ENCODE measurements around the gene FBXO36.
"Not testable (repeated sequence)": the region's sequence is repeated elsewhere in the genome, so short reads cannot be mapped to it uniquely, and the experiment has no call there.

Gene FBXO36

GRCh38 chr2:229910832-229911412 is 11.4 kb upstream of the FBXO36 start:
- no peak for DNase-seq (ENCODE audit: low read depth)

- no peak for DNase-seq (ENCODE audit: low read depth)
Observed at GRCh38 chr2:229914171-229914570, 8.1 kb upstream of the FBXO36 start.

GRCh38 chr2:229917793-229918192 is 4.5 kb upstream of the FBXO36 start:
- DNase-seq (ENCODE audit: low read depth): no peak

- no peak for DNase-seq (ENCODE audit: low read depth)
Observed at GRCh38 chr2:229920011-229920641, 2.2 kb upstream of the FBXO36 start.

- DNase-seq (ENCODE audit: low read depth): peak; percentile 54
Observed at GRCh38 chr2:229921101-229921891, 1.0 kb upstream of the FBXO36 start.

- peak; percentile 76 for DNase-seq (ENCODE audit: low read depth)
Observed at GRCh38 chr2:229921892-229922448, 333 bp upstream of the FBXO36 start, which contains the start of gene TRIP12. Gene TRIP12 (minus strand): TSS chr2:229922009. CDS start chr2:229880079, 41,930 bp downstream.

- DNase-seq (ENCODE audit: low read depth): not testable (repeated sequence)
Observed at GRCh38 chr2:229924541-229924940, 2.2 kb downstream of the FBXO36 start.

- no peak for DNase-seq (ENCODE audit: low read depth)
Observed at GRCh38 chr2:229925201-229925600, 2.9 kb downstream of the FBXO36 start.

- no peak for DNase-seq (ENCODE audit: low read depth)
Observed at GRCh38 chr2:229927817-229928321, 5.6 kb downstream of the FBXO36 start.

- no peak for DNase-seq (ENCODE audit: low read depth)
Observed at GRCh38 chr2:229930656-229931055, 8.4 kb downstream of the FBXO36 start.

GRCh38 chr2:229931241-229931640 is 8.9 kb downstream of the FBXO36 start:
- DNase-seq (ENCODE audit: low read depth): no peak

GRCh38 chr2:229937537-229937936 is 15.2 kb downstream of the FBXO36 start:
- no peak for DNase-seq (ENCODE audit: low read depth)

GRCh38 chr2:229942671-229943070 is 20.4 kb downstream of the FBXO36 start:
- no peak for DNase-seq (ENCODE audit: low read depth)

- no peak for DNase-seq (ENCODE audit: low read depth)
Observed at GRCh38 chr2:229943171-229943570, 20.9 kb downstream of the FBXO36 start.

- DNase-seq (ENCODE audit: low read depth): no peak
Observed at GRCh38 chr2:229943770-229944449, 21.6 kb downstream of the FBXO36 start.

- no peak for DNase-seq (ENCODE audit: low read depth)
Observed at GRCh38 chr2:229945975-229946374, 23.7 kb downstream of the FBXO36 start.

- no peak for DNase-seq (ENCODE audit: low read depth)
Observed at GRCh38 chr2:229947544-229947943, 25.2 kb downstream of the FBXO36 start.

GRCh38 chr2:229952256-229952835 is 30.0 kb downstream of the FBXO36 start:
- DNase-seq (ENCODE audit: low read depth): no peak

- DNase-seq (ENCODE audit: low read depth): no peak
Observed at GRCh38 chr2:229955663-229956062, 33.4 kb downstream of the FBXO36 start.

- no peak for DNase-seq (ENCODE audit: low read depth)
Observed at GRCh38 chr2:229956491-229956890, 34.2 kb downstream of the FBXO36 start.

- not testable (repeated sequence) for DNase-seq (ENCODE audit: low read depth)
Observed at GRCh38 chr2:229963596-229963995, 41.3 kb downstream of the FBXO36 start.

GRCh38 chr2:229969921-229970320 is 47.6 kb downstream of the FBXO36 start:
- no peak for DNase-seq (ENCODE audit: low read depth)
